Neuronal stem cell (in vitro differentiated cells): ENCODE results near the gene BUD23.
"Not testable (repeated sequence)": the region's sequence is repeated elsewhere in the genome, so short reads cannot be mapped to it uniquely, and the experiment has no call there.

Experiments used
- DNase-seq: peaks from one replicate; pipeline ENCODE4 v3.0.0-alpha.2; 2013; ENCODE audit warnings: low spot score
- H2AFZ ChIP-seq: one replicate; pipeline ENCODE4 v1.6.1; 2013; ENCODE audit warnings: mild to moderate bottlenecking, low read length, inconsistent platforms
- H2AK5ac ChIP-seq: 2 replicates; pipeline ENCODE4 v1.6.1; 2013; ENCODE audit warnings: low read depth, mild to moderate bottlenecking, inconsistent platforms, low read length, moderate library complexity, mixed read lengths
- H2BK120ac ChIP-seq: 2 replicates; pipeline ENCODE4 v1.6.1; 2013; ENCODE audit warnings: low read depth, mild to moderate bottlenecking, inconsistent platforms, low read length, moderate library complexity, mixed read lengths
- H2BK12ac ChIP-seq: one replicate; pipeline ENCODE4 v1.6.1; 2013; ENCODE audit warnings: low read length, inconsistent platforms
- H2BK15ac ChIP-seq: 2 replicates; pipeline ENCODE4 v1.6.1; 2013; ENCODE audit warnings: mild to moderate bottlenecking, low read length, inconsistent platforms, mixed read lengths
- H2BK5ac ChIP-seq: one replicate; pipeline ENCODE4 v1.6.1; 2013; ENCODE audit warnings: inconsistent platforms, mild to moderate bottlenecking, low read length, moderate library complexity
- H3K14ac ChIP-seq: one replicate; pipeline ENCODE4 v1.6.1; 2013; ENCODE audit warnings: low read length, inconsistent platforms
- H3K18ac ChIP-seq: 2 replicates; pipeline ENCODE4 v1.6.1; 2013; ENCODE audit warnings: low read length, inconsistent platforms
- H3K23ac ChIP-seq: 2 replicates; pipeline ENCODE4 v1.6.1; 2013; ENCODE audit warnings: low read depth, mild to moderate bottlenecking, mixed read lengths, low read length, inconsistent platforms; ENCODE audit not compliant: poor library complexity
- H3K27ac ChIP-seq: replicated peaks from 3 replicates; pipeline ENCODE4 v1.5.1; 2013; ENCODE audit warnings: low read length, inconsistent platforms
- H3K27me3 ChIP-seq, 3 experiments: 2 replicates each; pipeline ENCODE4 v1.6.1; 2013; ENCODE audit warnings: low read length in 3 of 3, mild to moderate bottlenecking in 2 of 3, inconsistent platforms in 1 of 3, low read depth in 1 of 3, mixed read lengths in 1 of 3, moderate library complexity in 1 of 3; ENCODE audit not compliant: control insufficient read depth in 3 of 3, insufficient read depth in 3 of 3
- H3K36me3 ChIP-seq, 2 donors: replicated peaks in 1 of 2; 2 replicates each; pipeline ENCODE4 v1.6.1; 2013; ENCODE audit warnings: low read length in 2 of 2; ENCODE audit not compliant: control insufficient read depth in 2 of 2, insufficient read depth in 2 of 2
- H3K4ac ChIP-seq: 2 replicates; pipeline ENCODE4 v1.6.1; 2013; ENCODE audit warnings: inconsistent platforms, mild to moderate bottlenecking, low read length, moderate library complexity
- H3K4me1 ChIP-seq, 2 donors: 1 replicate in 1 of 2; 2 replicates in 1 of 2; pipeline ENCODE4 v1.6.1; 2013; ENCODE audit warnings: low read length in 2 of 2, low read depth in 1 of 2; ENCODE audit not compliant: control insufficient read depth in 2 of 2, insufficient read depth in 1 of 2
- H3K4me2 ChIP-seq: one replicate; pipeline ENCODE4 v1.6.1; 2013; ENCODE audit warnings: mild to moderate bottlenecking, low read length, inconsistent platforms; ENCODE audit not compliant: insufficient read depth, poor library complexity, severe bottlenecking
- H3K4me3 ChIP-seq, 2 donors: 2 replicates each; pipeline ENCODE4 v1.5.1; 2013; ENCODE audit warnings: low read length in 2 of 2, mild to moderate bottlenecking in 2 of 2, inconsistent platforms in 1 of 2, moderate library complexity in 1 of 2
- H3K79me1 ChIP-seq: one replicate; pipeline ENCODE4 v1.6.1; 2013; ENCODE audit warnings: low read depth, mild to moderate bottlenecking, inconsistent platforms, low read length, moderate library complexity
- H3K9ac ChIP-seq: one replicate; pipeline ENCODE4 v1.6.1; 2013; ENCODE audit warnings: mild to moderate bottlenecking, low read depth, low read length, inconsistent platforms; ENCODE audit not compliant: poor library complexity
- H3K9me3 ChIP-seq, 2 donors: replicated peaks in 1 of 2; 2 replicates each; pipeline versions ENCODE3 to v1.6.1; 2013; ENCODE audit warnings: low read length in 2 of 2, mild to moderate bottlenecking in 2 of 2, inconsistent platforms in 1 of 2, low read depth in 1 of 2, mixed read lengths in 1 of 2, moderate library complexity in 1 of 2; ENCODE audit not compliant: control insufficient read depth in 2 of 2, insufficient read depth in 1 of 2
- H4K8ac ChIP-seq: one replicate; pipeline ENCODE4 v1.6.1; 2013; ENCODE audit warnings: low read depth, mild to moderate bottlenecking, inconsistent platforms, low read length, moderate library complexity
- H4K91ac ChIP-seq: one replicate; pipeline ENCODE4 v1.6.1; 2013; ENCODE audit warnings: low read length, low read depth, mild to moderate bottlenecking, inconsistent platforms; ENCODE audit not compliant: poor library complexity
- WGBS, 2 donors: extraction: QIAGEN DNeasy Blood & Tissue Kit; methylation state at CpG; one replicate each; pipeline ENCODE4 v1.1.7; 2013; ENCODE audit warnings: missing lambda C conversion rate in 2 of 2, mixed read lengths in 1 of 2; ENCODE audit not compliant: insufficient read length in 2 of 2, insufficient replicate concordance in 1 of 2; ENCODE audit errors: extremely low coverage in 2 of 2; 5-methylcytosine and 5-hydroxymethylcytosine counted together

Gene BUD23

GRCh38 chr7:73674468-73675124 is 8.8 kb upstream of the BUD23 start:
- Histone ChIP-seq H2BK120ac (no peak overlapping the region), H2BK12ac (no peak overlapping the region), H4K8ac (no peak overlapping the region), H3K9ac (no peak overlapping the region), H2AK5ac (no peak overlapping the region), H3K4ac (no peak overlapping the region), H2BK5ac (no peak overlapping the region), H4K91ac (no peak overlapping the region), H2BK15ac (no peak overlapping the region), H3K36me3 (peaks cover 12 to 31% of the 10 kb centered on the region in 2 donors), H3K4me3 (no peak overlapping the region), H3K23ac (no peak overlapping the region), H3K79me1 (no peaks in the 10 kb centered on the region), H3K27me3 (no peaks in the 10 kb centered on the region), H3K27ac (no peak overlapping the region), H3K4me1 (peaks cover 0 to 7% of the 10 kb centered on the region in 2 donors), H2AFZ (no peak overlapping the region), H3K18ac (no peak overlapping the region), H3K14ac (no peak overlapping the region), H3K4me2 (no peak overlapping the region), H3K9me3 (no peaks in the 10 kb centered on the region)
- no peak for DNase-seq
- WGBS, 2 donors, result no CpG with 5 or more reads among the region's 1 CpG

GRCh38 chr7:73676062-73676461 is 7.3 kb upstream of the BUD23 start:
- not testable (repeated sequence) for H3K4me1 ChIP-seq, H2BK15ac ChIP-seq, H2AK5ac ChIP-seq, H3K14ac ChIP-seq, H3K4ac ChIP-seq, H3K9me3 ChIP-seq, H3K27ac ChIP-seq, H4K91ac ChIP-seq, H3K9ac ChIP-seq, DNase-seq, H3K4me3 ChIP-seq, H3K4me2 ChIP-seq, H3K79me1 ChIP-seq, H2BK120ac ChIP-seq, H4K8ac ChIP-seq, H2BK5ac ChIP-seq, H2AFZ ChIP-seq, H2BK12ac ChIP-seq, H3K27me3 ChIP-seq, H3K23ac ChIP-seq, H3K18ac ChIP-seq
- WGBS, 2 donors, result no CpG with 5 or more reads among the region's 9 CpGs
- H3K36me3 ChIP-seq, result peaks cover 12 to 41% of the 10 kb centered on the region in 2 donors

DNA sequence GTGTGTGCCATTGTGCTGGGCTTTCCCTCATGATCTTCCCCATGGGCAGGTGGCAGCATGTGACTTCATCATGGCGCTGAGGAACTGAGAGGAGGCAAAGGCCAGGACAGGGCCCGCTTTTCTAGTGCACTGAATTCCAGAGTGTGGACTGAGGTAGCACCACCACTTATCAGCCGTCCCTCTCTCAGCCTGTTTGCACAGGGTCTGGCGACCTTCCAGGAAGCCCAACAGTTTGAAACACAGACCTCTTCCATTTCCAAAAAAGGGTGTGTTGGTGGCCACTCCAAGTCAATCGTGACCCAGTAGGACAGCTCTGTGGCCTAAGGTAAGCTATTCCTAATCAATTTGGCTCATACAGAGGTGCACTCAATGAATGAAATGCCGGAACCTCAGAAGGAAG is 4.5 kb upstream of the BUD23 start:
- Histone ChIP-seq H4K91ac (no peak overlapping the region), H3K4ac (no peak overlapping the region), H3K23ac (no peak overlapping the region), H2BK5ac (no peak overlapping the region), H4K8ac (no peak overlapping the region), H2BK12ac (no peak overlapping the region), H3K79me1 (peaks cover 14% of the 10 kb centered on the region), H3K9ac (no peak overlapping the region), H2AFZ (no peak overlapping the region), H3K4me3 (no peak overlapping the region), H3K36me3 (peaks cover 5 to 37% of the 10 kb centered on the region in 2 donors), H3K4me1 (peaks cover 9 to 12% of the 10 kb centered on the region in 2 donors), H3K27ac (no peak overlapping the region), H2AK5ac (no peak overlapping the region), H3K14ac (no peak overlapping the region), H3K27me3 (no peaks in the 10 kb centered on the region), H2BK120ac (no peak overlapping the region), H3K18ac (no peak overlapping the region), H3K9me3 (peaks cover 0 to 2% of the 10 kb centered on the region in 2 donors), H2BK15ac (no peak overlapping the region), H3K4me2 (no peak overlapping the region)
- DNase-seq, result no peak
- WGBS, 2 donors, result no CpG with 5 or more reads among the region's 6 CpGs

DNA sequence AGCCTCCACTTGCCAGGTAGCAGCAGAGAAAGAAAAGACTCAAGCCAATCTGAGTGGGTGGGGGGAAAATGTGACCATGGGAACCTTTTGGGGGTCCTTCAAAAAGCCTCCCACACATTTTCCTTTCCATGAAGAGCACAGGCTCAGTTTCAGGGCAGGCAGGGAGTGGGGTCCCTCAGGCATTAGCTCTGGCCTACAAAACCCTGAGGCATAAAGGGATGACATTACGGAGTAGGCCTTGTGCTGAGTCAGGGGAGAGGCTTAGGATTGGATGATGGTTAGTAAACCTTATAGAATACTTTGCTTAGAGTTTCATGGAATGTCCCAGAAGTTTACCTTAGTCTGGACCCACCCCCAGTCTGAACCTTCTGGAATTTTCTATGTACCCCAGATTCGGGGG is 3.7 kb upstream of the BUD23 start:
- no peak overlapping the region for H4K8ac ChIP-seq
- H3K4me1 ChIP-seq, result peaks cover 9 to 12% of the 10 kb centered on the region in 2 donors
- no peak overlapping the region for H3K18ac ChIP-seq
- no peak overlapping the region for H3K4me3 ChIP-seq
- no peak overlapping the region for H3K4ac ChIP-seq
- no peak overlapping the region for H3K23ac ChIP-seq
- peaks cover 5 to 37% of the 10 kb centered on the region in 2 donors for H3K36me3 ChIP-seq
- no peak overlapping the region for H3K27ac ChIP-seq
- H2AFZ ChIP-seq, result no peak overlapping the region
- no peak for DNase-seq
- no peak overlapping the region for H2BK15ac ChIP-seq
- H3K14ac ChIP-seq, result no peak overlapping the region
- no peak overlapping the region for H2BK12ac ChIP-seq
- no peaks in the 10 kb centered on the region for H3K27me3 ChIP-seq
- H3K4me2 ChIP-seq, result no peak overlapping the region
- H2AK5ac ChIP-seq, result no peak overlapping the region
- peaks cover 0 to 2% of the 10 kb centered on the region in 2 donors for H3K9me3 ChIP-seq
- no peak overlapping the region for H3K9ac ChIP-seq
- no CpG with 5 or more reads among the region's 2 CpGs for WGBS, 2 donors
- H4K91ac ChIP-seq, result no peak overlapping the region
- H2BK5ac ChIP-seq, result no peak overlapping the region
- peaks cover 16% of the 10 kb centered on the region for H3K79me1 ChIP-seq
- no peak overlapping the region for H2BK120ac ChIP-seq
